SK-N-SH treated with all-trans-retinoic acid at 6 μM for 48 hours (cell line): ENCODE results near the gene SYT7.
A peak's percentile ranks its signal among the peaks of the same experiment; 100 is the strongest.

ENCODE experiments used
- ATAC-seq: fragments of 200-7000 bp; cut with Tn5 transposase; 3 replicates; pipeline ENCODE4 v1.9.1; 2020; ENCODE audit warnings: mild to moderate bottlenecking, moderate library complexity
- ARNTL ChIP-seq: fragments of 450-650 bp; formaldehyde crosslinking; IDR thresholded peaks from 2 replicates; pipeline ENCODE4 v1.5.0; 2020; ENCODE audit warnings: low read depth, mild to moderate bottlenecking, moderate library complexity, borderline replicate concordance
- BACH2 ChIP-seq: fragments of 250-450 bp; sonication (Bioruptor Pico); IDR thresholded peaks from 2 replicates; pipeline ENCODE4 v1.9.0; 2021; ENCODE audit warnings: mild to moderate bottlenecking, borderline replicate concordance
- CSDC2 ChIP-seq: fragments of 250-450 bp; sonication (Bioruptor Pico); IDR thresholded peaks from 2 replicates; pipeline ENCODE4 v1.5.0; 2020; ENCODE audit warnings: mild to moderate bottlenecking, moderate library complexity
- GLIS3 ChIP-seq: fragments of 250-450 bp; sonication (Bioruptor Pico); IDR thresholded peaks from 2 replicates; pipeline ENCODE4 v1.5.0; 2020; ENCODE audit warnings: mild to moderate bottlenecking, moderate library complexity
- ISL1 ChIP-seq: fragments of 250-450 bp; sonication (Bioruptor Pico); IDR thresholded peaks from 2 replicates; pipeline ENCODE4 v2.1.2; 2022; ENCODE audit warnings: mild to moderate bottlenecking, moderate library complexity
- OSR1 ChIP-seq: fragments of 250-450 bp; sonication (Bioruptor Pico); IDR thresholded peaks from 2 replicates; pipeline ENCODE4 v1.8.0; 2022; ENCODE audit warnings: moderate library complexity, mild to moderate bottlenecking, inconsistent platforms
- PPARA ChIP-seq: fragments of 250-450 bp; sonication (Bioruptor Pico); IDR thresholded peaks from 2 replicates; pipeline ENCODE4 v1.5.0; 2020; ENCODE audit warnings: mild to moderate bottlenecking, borderline replicate concordance
- RARB ChIP-seq: fragments of 250-450 bp; sonication (Bioruptor Pico); IDR thresholded peaks from 2 replicates; pipeline ENCODE4 v1.8.0; 2021; ENCODE audit warnings: mild to moderate bottlenecking, moderate library complexity
- SNAI2 ChIP-seq: fragments of 250-450 bp; sonication (Bioruptor Pico); IDR thresholded peaks from 2 replicates; pipeline ENCODE4 v1.5.0; 2020; ENCODE audit warnings: mild to moderate bottlenecking, moderate library complexity
- TCF4 ChIP-seq: fragments of 250-450 bp; sonication (Bioruptor Pico); IDR thresholded peaks from 2 replicates; pipeline ENCODE4 v1.8.0; 2021; ENCODE audit warnings: mild to moderate bottlenecking, moderate library complexity, borderline replicate concordance
- TOX ChIP-seq: fragments of 250-450 bp; sonication (Bioruptor Pico); IDR thresholded peaks from 2 replicates; pipeline ENCODE4 v1.8.0; 2021; ENCODE audit warnings: mild to moderate bottlenecking, moderate library complexity, borderline replicate concordance
- ZFP3 ChIP-seq: fragments of 250-450 bp; sonication (Bioruptor Pico); IDR thresholded peaks from 2 replicates; pipeline ENCODE4 v1.5.0; 2020; ENCODE audit warnings: mild to moderate bottlenecking, moderate library complexity
- ZFP30 ChIP-seq: fragments of 450-650 bp; formaldehyde crosslinking; IDR thresholded peaks from 2 replicates; pipeline ENCODE4 v1.5.0; 2022; ENCODE audit warnings: mild to moderate bottlenecking, moderate library complexity
- ZNF565 ChIP-seq: fragments of 450-650 bp; formaldehyde crosslinking; conservative IDR thresholded peaks from 2 replicates; pipeline ENCODE4 v1.5.0; 2020; ENCODE audit warnings: low read depth, mild to moderate bottlenecking, moderate library complexity
- ZNF70 ChIP-seq: fragments of 450-650 bp; formaldehyde crosslinking; IDR thresholded peaks from 2 replicates; pipeline ENCODE4 v1.5.0; 2020; ENCODE audit warnings: mild to moderate bottlenecking, moderate library complexity
- ZNF8 ChIP-seq: fragments of 450-650 bp; formaldehyde crosslinking; IDR thresholded peaks from 2 replicates; pipeline ENCODE4 v1.5.0; 2020; ENCODE audit warnings: mild to moderate bottlenecking, moderate library complexity
- TF ChIP-seq, protein P1 (sequence below): fragments of 250-450 bp; sonication (Bioruptor Pico); IDR thresholded peaks from 2 replicates; pipeline ENCODE4 v1.5.1; 2021; ENCODE audit warnings: mild to moderate bottlenecking, moderate library complexity
- TF ChIP-seq, protein P2 (sequence below): fragments of 250-450 bp; sonication (Bioruptor Pico); IDR thresholded peaks from 2 replicates; pipeline ENCODE4 v1.8.0; 2021; ENCODE audit warnings: low read depth, mild to moderate bottlenecking, moderate library complexity, borderline replicate concordance
- TF ChIP-seq, protein P3 (sequence below): fragments of 250-450 bp; sonication (Bioruptor Pico); IDR thresholded peaks from 2 replicates; pipeline ENCODE4 v1.5.0; 2020; ENCODE audit warnings: mild to moderate bottlenecking, moderate library complexity
- TF ChIP-seq, protein P4 (sequence below): fragments of 250-450 bp; sonication (Bioruptor Pico); IDR thresholded peaks from 2 replicates; pipeline ENCODE4 v1.5.1; 2020; ENCODE audit warnings: low read depth, mild to moderate bottlenecking, moderate library complexity
- TF ChIP-seq, protein P5 (sequence below): fragments of 250-450 bp; sonication (Bioruptor Pico); IDR thresholded peaks from 2 replicates; pipeline ENCODE4 v1.8.0; 2020; ENCODE audit warnings: mild to moderate bottlenecking, moderate library complexity, borderline replicate concordance

The SYT7 gene

DNA sequence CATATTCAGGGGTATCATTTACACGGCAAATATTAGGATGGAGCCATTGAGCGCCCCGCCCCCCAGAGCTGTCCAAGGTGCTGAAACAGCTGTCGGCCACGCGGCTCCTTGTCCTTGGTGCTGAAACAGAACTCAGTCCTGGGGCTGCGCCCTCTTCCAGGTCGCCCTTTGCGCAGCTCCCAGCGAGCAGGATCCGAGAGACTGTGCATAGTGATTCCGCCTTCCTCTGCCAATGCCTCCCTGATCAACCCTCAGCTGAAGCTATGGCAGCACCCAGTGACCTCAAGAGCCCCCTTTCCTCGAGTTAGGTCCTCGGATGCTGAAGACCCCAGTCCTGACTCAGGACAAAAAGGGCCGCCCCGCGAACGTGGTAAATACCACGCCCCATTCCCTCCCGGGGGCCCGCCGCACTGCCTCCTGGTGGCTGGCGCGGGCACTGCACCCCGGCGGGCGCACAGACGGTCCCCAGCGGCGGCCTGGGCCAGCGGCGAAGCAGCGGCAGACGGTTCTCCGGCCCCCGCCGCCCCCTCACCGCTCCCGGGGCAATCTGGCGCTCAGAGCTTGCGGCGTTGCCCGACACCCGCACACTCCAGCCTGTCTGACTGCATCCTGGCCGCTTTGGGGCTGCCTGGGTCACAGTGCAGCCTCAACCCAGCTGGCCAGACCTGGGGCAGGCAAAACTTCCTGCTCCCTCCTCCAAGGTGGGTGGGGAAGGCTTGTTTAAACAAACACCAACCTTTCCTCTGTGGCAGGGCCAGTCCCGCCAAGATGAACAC lies 13.4 kb downstream of the SYT7 start (continued):
- TF ChIP-seq, protein P1, sequence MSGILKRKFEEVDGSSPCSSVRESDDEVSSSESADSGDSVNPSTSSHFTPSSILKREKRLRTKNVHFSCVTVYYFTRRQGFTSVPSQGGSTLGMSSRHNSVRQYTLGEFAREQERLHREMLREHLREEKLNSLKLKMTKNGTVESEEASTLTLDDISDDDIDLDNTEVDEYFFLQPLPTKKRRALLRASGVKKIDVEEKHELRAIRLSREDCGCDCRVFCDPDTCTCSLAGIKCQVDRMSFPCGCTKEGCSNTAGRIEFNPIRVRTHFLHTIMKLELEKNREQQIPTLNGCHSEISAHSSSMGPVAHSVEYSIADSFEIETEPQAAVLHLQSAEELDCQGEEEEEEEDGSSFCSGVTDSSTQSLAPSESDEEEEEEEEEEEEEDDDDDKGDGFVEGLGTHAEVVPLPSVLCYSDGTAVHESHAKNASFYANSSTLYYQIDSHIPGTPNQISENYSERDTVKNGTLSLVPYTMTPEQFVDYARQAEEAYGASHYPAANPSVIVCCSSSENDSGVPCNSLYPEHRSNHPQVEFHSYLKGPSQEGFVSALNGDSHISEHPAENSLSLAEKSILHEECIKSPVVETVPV (CRISPR knock-in tag) = no peak
- TF ChIP-seq ISL1 (CRISPR knock-in tag) (no peak; the same call in 1 of the 2 replicates), OSR1 (CRISPR knock-in tag) (no peak), TCF4 (peak; percentile 64), TOX (CRISPR knock-in tag) (no peak), BACH2 (no peak), SNAI2 (CRISPR knock-in tag) (peak; percentile 94), ARNTL (CRISPR knock-in tag) (no peak)
- TF ChIP-seq, protein P2, sequence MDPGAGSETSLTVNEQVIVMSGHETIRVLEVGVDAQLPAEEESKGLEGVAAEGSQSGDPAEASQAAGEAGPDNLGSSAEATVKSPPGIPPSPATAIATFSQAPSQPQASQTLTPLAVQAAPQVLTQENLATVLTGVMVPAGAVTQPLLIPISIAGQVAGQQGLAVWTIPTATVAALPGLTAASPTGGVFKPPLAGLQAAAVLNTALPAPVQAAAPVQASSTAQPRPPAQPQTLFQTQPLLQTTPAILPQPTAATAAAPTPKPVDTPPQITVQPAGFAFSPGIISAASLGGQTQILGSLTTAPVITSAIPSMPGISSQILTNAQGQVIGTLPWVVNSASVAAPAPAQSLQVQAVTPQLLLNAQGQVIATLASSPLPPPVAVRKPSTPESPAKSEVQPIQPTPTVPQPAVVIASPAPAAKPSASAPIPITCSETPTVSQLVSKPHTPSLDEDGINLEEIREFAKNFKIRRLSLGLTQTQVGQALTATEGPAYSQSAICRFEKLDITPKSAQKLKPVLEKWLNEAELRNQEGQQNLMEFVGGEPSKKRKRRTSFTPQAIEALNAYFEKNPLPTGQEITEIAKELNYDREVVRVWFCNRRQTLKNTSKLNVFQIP (CRISPR knock-in tag) = no peak
- TF ChIP-seq, all 23 proteins: peak for 8

DNA sequence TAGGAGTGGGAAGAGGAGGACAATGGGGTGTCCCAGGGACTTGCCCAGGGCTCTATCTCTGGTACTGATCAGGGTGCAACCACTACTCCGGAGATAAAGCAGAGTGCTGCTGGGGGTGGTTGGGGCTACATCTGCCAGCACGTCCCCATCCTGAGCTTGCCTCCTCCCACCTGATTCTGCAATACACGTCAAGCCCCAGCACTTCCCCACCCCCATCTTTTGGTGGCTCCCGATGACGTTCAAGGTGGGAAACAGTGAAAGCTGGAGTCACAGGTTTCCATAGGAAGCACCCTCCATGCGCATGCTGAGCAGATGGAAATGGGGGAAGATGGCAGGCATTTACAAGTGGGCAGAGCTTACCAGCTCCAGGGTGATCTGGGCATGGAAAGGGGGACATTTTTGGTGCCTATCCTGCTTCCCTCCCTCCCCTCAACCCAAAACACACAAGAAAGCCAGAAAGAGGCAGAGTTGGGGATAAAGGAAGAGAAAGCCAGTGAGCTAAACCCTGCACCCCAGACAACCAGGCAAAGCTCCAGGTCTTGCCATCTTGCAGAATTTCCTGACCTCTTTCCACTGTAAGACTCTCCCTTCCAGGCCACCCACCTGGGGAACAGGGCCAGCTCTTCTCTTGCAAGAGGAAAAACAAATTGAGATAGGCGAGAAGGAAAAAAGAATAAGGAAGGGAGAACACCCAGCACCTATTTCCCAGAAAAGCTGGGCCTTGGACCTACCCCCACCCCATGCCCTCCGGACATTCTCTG lies 15.8 kb downstream of the SYT7 start:
- TF ChIP-seq ZNF70 (no peak), ZNF8 (CRISPR knock-in tag) (no peak), BACH2 (no peak), OSR1 (CRISPR knock-in tag) (no peak), ISL1 (CRISPR knock-in tag) (no peak), ZNF565 (CRISPR knock-in tag) (no peak), ZFP3 (CRISPR knock-in tag) (no peak), GLIS3 (CRISPR knock-in tag) (no peak), ZFP30 (no peak), SNAI2 (CRISPR knock-in tag) (no peak), TOX (CRISPR knock-in tag) (no peak), TCF4 (no peak), CSDC2 (CRISPR knock-in tag) (no peak), ARNTL (CRISPR knock-in tag) (no peak), RARB (CRISPR knock-in tag) (no peak), PPARA (CRISPR knock-in tag) (no peak)
- TF ChIP-seq, protein P3, sequence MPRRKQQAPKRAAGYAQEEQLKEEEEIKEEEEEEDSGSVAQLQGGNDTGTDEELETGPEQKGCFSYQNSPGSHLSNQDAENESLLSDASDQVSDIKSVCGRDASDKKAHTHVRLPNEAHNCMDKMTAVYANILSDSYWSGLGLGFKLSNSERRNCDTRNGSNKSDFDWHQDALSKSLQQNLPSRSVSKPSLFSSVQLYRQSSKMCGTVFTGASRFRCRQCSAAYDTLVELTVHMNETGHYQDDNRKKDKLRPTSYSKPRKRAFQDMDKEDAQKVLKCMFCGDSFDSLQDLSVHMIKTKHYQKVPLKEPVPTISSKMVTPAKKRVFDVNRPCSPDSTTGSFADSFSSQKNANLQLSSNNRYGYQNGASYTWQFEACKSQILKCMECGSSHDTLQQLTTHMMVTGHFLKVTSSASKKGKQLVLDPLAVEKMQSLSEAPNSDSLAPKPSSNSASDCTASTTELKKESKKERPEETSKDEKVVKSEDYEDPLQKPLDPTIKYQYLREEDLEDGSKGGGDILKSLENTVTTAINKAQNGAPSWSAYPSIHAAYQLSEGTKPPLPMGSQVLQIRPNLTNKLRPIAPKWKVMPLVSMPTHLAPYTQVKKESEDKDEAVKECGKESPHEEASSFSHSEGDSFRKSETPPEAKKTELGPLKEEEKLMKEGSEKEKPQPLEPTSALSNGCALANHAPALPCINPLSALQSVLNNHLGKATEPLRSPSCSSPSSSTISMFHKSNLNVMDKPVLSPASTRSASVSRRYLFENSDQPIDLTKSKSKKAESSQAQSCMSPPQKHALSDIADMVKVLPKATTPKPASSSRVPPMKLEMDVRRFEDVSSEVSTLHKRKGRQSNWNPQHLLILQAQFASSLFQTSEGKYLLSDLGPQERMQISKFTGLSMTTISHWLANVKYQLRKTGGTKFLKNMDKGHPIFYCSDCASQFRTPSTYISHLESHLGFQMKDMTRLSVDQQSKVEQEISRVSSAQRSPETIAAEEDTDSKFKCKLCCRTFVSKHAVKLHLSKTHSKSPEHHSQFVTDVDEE = no peak
- TF ChIP-seq, protein P4, sequence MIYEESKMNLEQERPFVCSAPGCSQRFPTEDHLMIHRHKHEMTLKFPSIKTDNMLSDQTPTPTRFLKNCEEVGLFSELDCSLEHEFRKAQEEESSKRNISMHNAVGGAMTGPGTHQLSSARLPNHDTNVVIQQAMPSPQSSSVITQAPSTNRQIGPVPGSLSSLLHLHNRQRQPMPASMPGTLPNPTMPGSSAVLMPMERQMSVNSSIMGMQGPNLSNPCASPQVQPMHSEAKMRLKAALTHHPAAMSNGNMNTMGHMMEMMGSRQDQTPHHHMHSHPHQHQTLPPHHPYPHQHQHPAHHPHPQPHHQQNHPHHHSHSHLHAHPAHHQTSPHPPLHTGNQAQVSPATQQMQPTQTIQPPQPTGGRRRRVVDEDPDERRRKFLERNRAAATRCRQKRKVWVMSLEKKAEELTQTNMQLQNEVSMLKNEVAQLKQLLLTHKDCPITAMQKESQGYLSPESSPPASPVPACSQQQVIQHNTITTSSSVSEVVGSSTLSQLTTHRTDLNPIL (CRISPR knock-in tag) = no peak
- TF ChIP-seq, protein P5, sequence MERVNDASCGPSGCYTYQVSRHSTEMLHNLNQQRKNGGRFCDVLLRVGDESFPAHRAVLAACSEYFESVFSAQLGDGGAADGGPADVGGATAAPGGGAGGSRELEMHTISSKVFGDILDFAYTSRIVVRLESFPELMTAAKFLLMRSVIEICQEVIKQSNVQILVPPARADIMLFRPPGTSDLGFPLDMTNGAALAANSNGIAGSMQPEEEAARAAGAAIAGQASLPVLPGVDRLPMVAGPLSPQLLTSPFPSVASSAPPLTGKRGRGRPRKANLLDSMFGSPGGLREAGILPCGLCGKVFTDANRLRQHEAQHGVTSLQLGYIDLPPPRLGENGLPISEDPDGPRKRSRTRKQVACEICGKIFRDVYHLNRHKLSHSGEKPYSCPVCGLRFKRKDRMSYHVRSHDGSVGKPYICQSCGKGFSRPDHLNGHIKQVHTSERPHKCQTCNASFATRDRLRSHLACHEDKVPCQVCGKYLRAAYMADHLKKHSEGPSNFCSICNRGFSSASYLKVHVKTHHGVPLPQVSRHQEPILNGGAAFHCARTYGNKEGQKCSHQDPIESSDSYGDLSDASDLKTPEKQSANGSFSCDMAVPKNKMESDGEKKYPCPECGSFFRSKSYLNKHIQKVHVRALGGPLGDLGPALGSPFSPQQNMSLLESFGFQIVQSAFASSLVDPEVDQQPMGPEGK = no peak
- TF ChIP-seq, protein P2 (CRISPR knock-in tag) = no peak
- no peak for ATAC-seq
